Caki2 (cell line): Measurements from ENCODE around the gene EMC10. TPM values are rescaled to one million over a fixed set of nuclear protein-coding genes. Genes with fewer than 3 reads are reported as not detected.
A peak's percentile ranks its signal among the peaks of the same experiment; 100 is the strongest.
"Not testable (repeated sequence)": the region's sequence is repeated elsewhere in the genome, so short reads cannot be mapped to it uniquely, and the experiment has no call there.

Experiments
- DNase-seq: peaks from one replicate; pipeline ENCODE4 v3.0.0-alpha.2; 2015; ENCODE audit warnings: low read depth
- in situ Hi-C: cut with HindIII; loops from 2 replicates; pipeline ENCODE4 v1.10.0; 2016; ENCODE audit warnings: low sequenced_read_pairs, low pct_unique_long_range_greater_than_20kb, mixed read lengths
- total RNA-seq: library from RNA; depleted of rRNA; stranded (reverse); fragments of >200 nt; shearing (Covaris generic); gene quantifications from 2 replicates; pipeline ENCODE4 v1.2.3, GENCODE V29; 2014; ENCODE audit warnings: low replicate concordance; rRNA removed

The EMC10 gene
- total RNA-seq, 1 experiment from 2014 or later: 192 TPM

DNA sequence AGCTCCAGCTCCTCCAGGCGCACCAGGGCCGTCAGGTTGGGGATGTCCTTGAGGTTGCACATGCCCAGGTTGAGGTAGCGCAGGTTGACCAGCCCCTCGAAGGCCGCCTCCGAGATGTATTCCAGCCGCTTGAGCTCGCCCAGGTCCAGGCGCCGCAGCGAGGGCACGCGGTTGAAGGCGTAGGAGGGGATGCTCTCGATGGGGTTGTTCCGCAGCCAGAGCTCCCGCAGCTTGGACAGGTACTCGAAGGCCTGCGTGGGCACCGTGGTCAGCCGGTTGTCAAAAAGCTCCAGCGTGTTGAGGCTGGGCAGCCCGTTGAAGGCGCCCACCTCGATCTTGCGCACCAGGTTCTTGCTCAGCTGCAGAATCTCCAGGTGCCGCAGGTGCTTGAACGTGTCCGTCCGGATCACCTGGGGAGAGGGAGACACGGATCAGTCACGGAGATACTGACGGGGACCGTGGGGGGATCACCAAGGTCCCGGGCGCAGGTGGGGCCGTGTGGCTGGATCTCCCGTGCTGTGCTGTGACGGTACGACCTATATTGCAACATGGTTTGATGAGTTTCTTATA lies 42.8 kb downstream of the EMC10 start:
- no peak for DNase-seq
- in situ Hi-C loops: no loop called here

DNA sequence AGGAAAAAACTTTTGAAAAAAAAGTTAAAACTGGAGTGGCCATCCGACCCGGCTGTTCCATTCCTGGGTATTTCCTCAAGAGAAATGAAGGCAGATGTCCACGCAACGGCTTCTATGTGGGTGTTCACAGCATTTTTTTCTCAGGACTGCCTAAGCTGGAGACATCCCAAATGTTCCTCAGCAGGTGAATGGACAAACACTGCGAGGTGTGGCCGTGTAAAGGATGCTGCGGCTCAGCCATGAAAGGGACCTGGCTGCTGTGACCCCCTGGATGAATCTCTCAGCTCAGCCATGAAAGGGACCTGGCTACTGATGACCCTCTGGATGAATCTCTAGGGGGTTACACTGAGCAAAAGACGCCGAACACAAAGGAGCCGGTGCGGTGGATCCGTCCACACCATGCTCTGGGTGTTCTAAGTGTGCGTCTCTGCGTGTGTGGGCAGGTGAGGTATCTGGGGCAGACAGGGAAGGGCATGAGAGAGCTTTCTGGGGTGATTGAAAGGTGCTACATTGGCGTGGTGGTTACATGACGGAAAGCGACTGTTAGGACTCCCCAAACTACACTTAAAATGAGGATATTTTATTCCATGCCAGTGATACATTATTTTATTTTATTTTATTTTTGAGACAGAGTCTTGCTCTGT lies 44.6 kb downstream of the EMC10 start:
- no peak for DNase-seq
- in situ Hi-C loops: no loop called here

DNA sequence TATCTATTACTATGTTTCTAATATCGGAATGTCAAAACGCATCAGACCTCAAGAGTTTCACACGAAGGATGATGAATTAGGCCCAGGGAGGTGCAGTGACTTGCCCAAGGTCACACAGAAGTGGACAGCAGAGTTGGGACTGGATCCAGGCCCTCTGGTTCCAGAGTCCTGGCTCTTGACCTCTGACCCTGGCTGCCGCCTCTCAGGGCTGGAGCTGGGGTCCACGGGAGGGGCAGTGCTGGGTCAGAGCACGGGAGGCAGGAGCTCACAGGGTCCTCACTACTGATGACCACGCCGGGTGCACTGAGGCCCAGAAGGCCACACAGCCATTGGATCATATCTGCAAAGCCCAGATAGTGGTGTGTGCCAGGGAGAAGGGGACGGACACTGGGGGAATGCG lies 46.6 kb downstream of the EMC10 start:
- in situ Hi-C loops: no loop called here
- no peak for DNase-seq

DNA sequence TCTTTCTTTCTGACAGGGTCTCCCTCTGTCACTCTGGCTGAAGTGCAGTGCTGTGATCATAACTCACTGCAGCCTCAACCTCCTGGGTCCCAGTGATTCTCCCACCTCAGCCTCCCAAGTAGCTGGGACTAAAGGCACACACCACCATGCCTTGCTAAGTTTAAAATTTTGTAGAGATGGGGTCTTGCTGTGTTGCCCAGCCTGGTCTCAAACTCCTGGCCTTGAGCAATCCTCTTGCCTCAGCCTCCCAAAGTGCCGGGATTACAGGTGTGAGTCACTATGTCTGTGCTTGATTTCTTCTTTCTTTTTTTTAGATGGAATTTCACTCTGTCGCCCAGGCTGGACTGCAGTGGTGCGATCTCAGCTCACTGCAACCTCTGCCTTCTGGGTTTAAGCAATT lies 51.7 kb downstream of the EMC10 start:
- in situ Hi-C loops: not testable (repeated sequence)

DNA sequence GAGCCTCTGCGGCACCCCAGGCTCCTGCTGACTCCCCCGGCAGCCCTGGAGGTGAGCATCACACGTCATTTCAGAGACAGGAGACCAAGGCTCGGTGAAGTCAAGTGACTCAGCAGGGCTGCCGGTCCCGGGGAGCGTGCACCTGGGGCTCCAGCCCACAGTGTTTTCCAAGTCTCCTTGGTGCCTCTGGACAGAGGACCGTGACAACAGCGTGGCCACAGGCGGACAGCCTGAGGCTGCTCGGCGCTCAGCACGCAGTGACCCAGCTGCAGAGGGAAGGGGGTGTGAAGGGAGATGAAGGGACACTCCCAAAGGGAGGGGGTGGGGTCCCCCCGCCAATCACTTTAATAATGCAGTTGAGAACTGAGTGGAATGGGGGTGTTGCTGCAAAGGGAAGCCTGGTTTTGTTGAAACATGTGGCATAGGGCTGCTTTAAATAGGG lies 54.9 kb downstream of the EMC10 start:
- no peak for DNase-seq
- in situ Hi-C loops: no loop called here

More for the DNA sequence above, 51.7 kb downstream of the EMC10 start:
- DNase-seq: not testable (repeated sequence)

DNA sequence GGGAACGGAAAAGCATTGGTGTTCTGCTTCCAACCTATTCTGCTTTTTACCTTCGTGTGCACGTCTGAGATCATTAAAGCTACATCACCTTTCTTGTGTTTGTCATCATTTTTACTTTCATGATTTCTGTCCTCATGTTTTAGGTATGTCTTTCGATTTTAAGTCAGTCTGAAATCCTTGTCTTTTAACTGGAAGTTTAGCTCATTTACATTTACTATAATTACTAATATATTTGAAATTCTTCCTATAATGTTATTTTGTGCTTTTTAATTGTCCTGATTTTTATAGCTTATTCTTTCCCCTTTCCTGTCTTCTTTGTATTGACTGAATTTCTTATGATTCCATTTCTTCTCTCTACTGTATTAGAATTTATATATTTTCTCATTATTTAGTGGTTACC lies 56.6 kb downstream of the EMC10 start:
- DNase-seq: no peak
- in situ Hi-C loops: no loop called here

DNA sequence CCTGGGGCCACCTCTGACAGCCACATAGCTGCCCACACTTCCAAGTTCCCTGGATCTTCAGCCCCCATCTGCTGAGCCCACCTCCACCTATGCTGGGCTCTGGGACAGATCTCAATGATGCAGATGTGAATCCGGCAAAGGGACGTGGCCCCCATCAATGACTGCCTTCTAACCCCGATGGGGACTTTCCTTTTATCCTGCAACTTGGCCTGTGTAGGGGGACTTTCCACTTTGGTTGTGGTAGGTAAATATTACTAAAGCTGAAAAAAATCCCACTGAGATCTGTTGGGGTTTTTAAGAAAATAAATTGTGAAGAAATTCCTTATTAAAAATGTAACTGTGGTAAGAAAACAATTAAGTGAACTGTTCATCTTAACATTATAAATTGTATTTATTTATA lies 58.2 kb downstream of the EMC10 start:
- no peak for DNase-seq
- in situ Hi-C loops: no loop called here

DNA sequence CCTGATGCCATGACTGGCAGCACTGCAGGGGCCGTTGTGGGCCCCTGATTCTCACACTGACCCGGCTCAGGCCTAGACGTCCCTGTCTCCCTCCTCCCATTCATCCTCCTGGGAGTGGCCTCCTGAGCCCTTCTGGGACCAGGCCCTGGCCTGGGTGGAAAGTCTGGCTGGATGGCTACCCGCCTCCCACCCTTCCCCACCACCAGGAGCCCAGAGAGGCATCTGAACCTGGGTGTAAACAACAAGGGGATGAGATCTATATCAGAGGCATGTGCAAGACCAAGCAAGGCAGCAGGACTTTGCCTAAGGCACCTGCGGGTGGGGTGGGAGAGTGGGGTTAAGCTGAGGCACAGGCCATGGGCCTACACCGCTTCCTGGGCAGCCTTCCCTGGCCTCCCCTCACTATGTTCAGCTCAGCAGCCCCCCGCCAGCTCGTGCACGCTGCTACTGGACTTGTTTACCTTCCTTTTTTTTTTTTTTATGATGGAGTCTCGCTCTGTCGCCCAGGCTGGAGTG lies 59.4 kb downstream of the EMC10 start:
- in situ Hi-C loops: no loop called here
- DNase-seq: no peak

DNA sequence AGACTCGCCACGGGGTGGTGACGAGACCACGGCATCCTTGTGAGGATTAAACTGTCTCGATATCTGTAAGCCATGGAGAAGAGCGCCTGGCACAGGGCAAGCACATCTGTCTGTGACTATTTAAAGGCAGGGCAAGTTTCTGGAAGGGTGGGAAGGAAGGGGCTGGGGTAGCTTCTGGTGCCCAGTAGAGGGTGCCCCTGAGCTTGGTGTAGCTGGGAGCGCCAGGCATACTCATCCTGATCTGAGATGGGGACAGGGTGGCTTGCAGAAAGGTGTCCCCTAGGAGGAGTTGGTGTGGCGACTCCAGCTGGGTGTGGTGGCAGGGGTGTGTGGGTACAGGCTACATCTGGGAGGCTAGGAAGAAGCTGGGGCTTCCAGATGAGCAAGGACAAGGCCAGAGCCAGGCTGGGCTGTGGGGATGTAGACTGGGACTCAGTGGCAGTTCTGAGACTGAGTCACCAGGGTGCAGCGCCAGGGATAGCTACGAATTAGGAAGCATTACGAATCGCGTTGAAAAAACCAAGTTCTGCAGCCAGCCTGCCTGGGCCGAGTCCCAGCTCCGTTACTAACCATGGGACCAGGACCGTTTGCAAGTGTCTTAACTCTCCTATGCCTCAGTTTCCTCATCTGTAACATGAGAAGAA lies 60.5 kb downstream of the EMC10 start:
- in situ Hi-C loops: no loop called here
- DNase-seq: no peak

DNA sequence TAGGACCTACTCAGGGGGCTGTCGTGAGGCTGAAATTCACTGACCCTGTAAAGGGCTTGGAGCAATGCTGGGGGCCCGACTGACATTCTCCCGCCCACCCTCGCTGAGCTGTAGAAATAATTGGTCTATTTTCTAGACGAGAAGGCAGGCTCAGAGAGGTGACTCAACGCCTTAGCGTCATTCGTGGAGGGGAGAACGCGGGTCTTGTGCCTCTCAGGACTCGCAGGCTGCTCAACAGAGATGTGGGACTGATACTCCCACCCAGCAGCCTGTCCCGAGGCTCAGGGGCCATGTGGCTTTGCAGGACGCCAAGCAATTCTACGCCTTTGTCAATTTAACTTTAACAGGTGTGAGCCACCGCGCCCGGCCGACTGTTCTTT lies 61.0 kb downstream of the EMC10 start:
- no peak for DNase-seq
- in situ Hi-C loops: no loop called here

DNA sequence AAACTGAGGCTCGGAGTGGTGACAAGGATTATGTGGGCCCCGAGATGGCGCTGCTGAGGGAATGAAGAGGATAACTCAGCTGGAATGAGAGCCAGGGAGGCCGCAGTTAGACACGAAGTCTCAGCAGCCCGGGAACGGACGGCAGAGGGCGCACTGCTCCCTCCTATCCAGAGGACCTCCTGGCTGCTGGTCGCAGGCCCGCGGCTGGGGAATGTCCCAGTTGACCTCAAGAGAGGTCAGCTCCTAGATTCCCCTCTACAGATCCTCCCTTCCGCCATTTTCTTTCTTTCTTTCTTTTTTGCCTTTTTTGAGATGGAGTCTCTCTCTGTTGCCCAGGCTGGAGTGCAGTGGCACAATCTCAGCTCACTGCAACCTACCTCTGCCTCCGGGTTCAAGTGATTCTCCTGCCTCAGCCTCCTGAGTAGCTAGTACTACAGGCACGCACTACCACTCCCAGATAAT lies 61.5 kb downstream of the EMC10 start:
- peak; percentile 73 for DNase-seq
- in situ Hi-C loops: no loop called here

Other genes starting within 250 kb of the EMC10 start
- gene KCNC3, start 147.1 kb upstream of the EMC10 start, total RNA-seq: 0.49 and 0.74 TPM in 2 replicates
- gene NAPSA, start 110.9 kb upstream of the EMC10 start, total RNA-seq: 0.61 TPM in 1 of 2 replicates, not detected in the other
- 151 and 189 TPM in 2 replicates for gene NR1H2, start 100.0 kb upstream of the EMC10 start, total RNA-seq
- 122 and 176 TPM in 2 replicates for gene POLD1, start 92.2 kb upstream of the EMC10 start, total RNA-seq
- not detected in 2 replicates for gene SPIB, start 57.6 kb upstream of the EMC10 start, total RNA-seq
- gene MYBPC2, start 43.6 kb upstream of the EMC10 start, total RNA-seq: not detected in 2 replicates
- gene GARIN5A, start 341 bp downstream of the EMC10 start, total RNA-seq: 0.43 TPM in 1 of 2 replicates, not detected in the other
- 34.4 and 59.0 TPM in 2 replicates for gene JOSD2, start 34.7 kb downstream of the EMC10 start, total RNA-seq
- gene ASPDH, start 37.4 kb downstream of the EMC10 start, total RNA-seq: not detected in 2 replicates
- gene LRRC4B, start 91.9 kb downstream of the EMC10 start, total RNA-seq: 5.0 and 8.7 TPM in 2 replicates
- gene SYT3, start 163.4 kb downstream of the EMC10 start, total RNA-seq: 0.14 and 0.26 TPM in 2 replicates
- gene C19orf81, start 172.9 kb downstream of the EMC10 start, total RNA-seq: 13.5 and 20.4 TPM in 2 replicates
- gene SHANK1, start 243.3 kb downstream of the EMC10 start, total RNA-seq: not detected in 2 replicates
- gene CLEC11A, start 246.9 kb downstream of the EMC10 start, total RNA-seq: 2.0 and 6.1 TPM in 2 replicates